Measurements from ENCODE around the gene DHCR7.

Gene DHCR7

DNA sequence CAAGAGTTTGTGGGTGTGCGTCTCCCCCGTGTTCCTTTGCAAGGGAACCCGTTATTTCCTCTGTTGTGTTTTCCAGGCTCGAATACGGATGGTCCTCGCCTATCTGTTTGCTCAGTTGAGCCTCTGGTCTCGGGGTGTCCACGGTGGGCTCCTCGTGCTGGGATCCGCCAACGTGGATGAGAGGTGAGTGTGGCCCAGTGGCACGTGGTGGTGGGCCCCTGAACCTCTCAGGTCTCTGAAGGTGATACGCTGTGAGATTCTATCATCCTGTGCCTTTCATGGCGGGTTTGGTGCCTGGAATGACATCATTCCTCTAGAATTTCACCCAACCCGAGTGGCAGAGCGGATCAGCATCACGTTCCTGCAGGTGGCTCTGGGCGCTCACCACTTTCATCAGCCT lies 37.3 kb upstream of the DHCR7 start:
- no peak overlapping the region for H3K56ac ChIP-seq (ENCODE audit: low read length)
- peaks cover 9% of the 10 kb centered on the region for H3K36me3 ChIP-seq (ENCODE audit: control insufficient read depth, insufficient read depth, low read length)
- no peak overlapping the region for H3K4ac ChIP-seq (ENCODE audit: low read depth, low read length)
- no peak overlapping the region for H2BK5ac ChIP-seq (ENCODE audit: low read length)
- no peak overlapping the region for H2BK120ac ChIP-seq (ENCODE audit: low read depth, low read length)
- H4K8ac ChIP-seq (ENCODE audit: low read depth, low read length), result no peak overlapping the region
- no peak overlapping the region for H3K27ac ChIP-seq (ENCODE audit: low read depth, low read length)
- H3K79me1 ChIP-seq (ENCODE audit: low read length), result no peaks in the 10 kb centered on the region
- no peak overlapping the region for H3K4me3 ChIP-seq (ENCODE audit: low read length)
- DNase-seq, result no peak
- no peak overlapping the region for H3K4me2 ChIP-seq (ENCODE audit: low read length)
- H3K18ac ChIP-seq (ENCODE audit: low read length), result no peak overlapping the region
- H2AK5ac ChIP-seq (ENCODE audit: low read length), result no peak overlapping the region
- H3K23ac ChIP-seq (ENCODE audit: low read length), result no peak overlapping the region
- H2BK15ac ChIP-seq (replicated peaks; ENCODE audit: low read depth), result no peak overlapping the region
- H3K4me1 ChIP-seq (ENCODE audit: control insufficient read depth, low read depth, low read length), result peaks cover 4% of the 10 kb centered on the region
- no peaks in the 10 kb centered on the region for H3K27me3 ChIP-seq (ENCODE audit: insufficient read depth, low read length, poor library complexity)
- no peak overlapping the region for H3K9ac ChIP-seq (ENCODE audit: low read length)
- H4K5ac ChIP-seq (ENCODE audit: low read length), result no peak overlapping the region
- no peaks in the 10 kb centered on the region for H3K79me2 ChIP-seq (ENCODE audit: control insufficient read depth, insufficient read depth, low read length)
- no CpG with 5 or more reads among the region's 18 CpGs for WGBS (ENCODE audit: extremely low coverage, insufficient coverage, low lambda C conversion rate)

DNA sequence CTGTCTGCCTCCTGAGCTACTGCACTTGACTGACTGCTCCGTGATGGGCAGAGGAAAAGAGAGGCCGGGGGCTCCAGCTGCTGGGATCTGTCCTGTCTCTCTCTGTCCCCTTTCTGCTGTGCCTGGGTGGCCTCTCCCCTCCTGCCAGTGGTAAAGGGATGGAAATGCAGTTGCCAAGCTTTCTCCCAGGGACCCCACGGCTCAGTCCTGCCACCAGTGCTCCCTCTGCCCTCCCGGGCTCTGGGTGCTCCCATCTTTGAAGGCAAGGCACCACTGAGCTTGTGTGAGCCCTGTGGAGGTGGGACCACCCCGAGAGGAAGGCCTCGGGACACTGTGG lies 36.8 kb upstream of the DHCR7 start:
- H3K27me3 ChIP-seq (ENCODE audit: insufficient read depth, low read length, poor library complexity), result no peaks in the 10 kb centered on the region
- H3K4me2 ChIP-seq (ENCODE audit: low read length), result no peak overlapping the region
- no CpG with 5 or more reads among the region's 6 CpGs for WGBS (ENCODE audit: extremely low coverage, insufficient coverage, low lambda C conversion rate)
- no peak overlapping the region for H3K9ac ChIP-seq (ENCODE audit: low read length)
- no peak overlapping the region for H3K23ac ChIP-seq (ENCODE audit: low read length)
- no peak overlapping the region for H4K5ac ChIP-seq (ENCODE audit: low read length)
- no peak overlapping the region for H3K4ac ChIP-seq (ENCODE audit: low read depth, low read length)
- H3K36me3 ChIP-seq (ENCODE audit: control insufficient read depth, insufficient read depth, low read length), result peaks cover 9% of the 10 kb centered on the region
- no peak overlapping the region for H3K56ac ChIP-seq (ENCODE audit: low read length)
- H3K79me1 ChIP-seq (ENCODE audit: low read length), result no peaks in the 10 kb centered on the region
- H3K79me2 ChIP-seq (ENCODE audit: control insufficient read depth, insufficient read depth, low read length), result no peaks in the 10 kb centered on the region
- H2AK5ac ChIP-seq (ENCODE audit: low read length), result no peak overlapping the region
- no peak overlapping the region for H2BK15ac ChIP-seq (replicated peaks; ENCODE audit: low read depth)
- no peak overlapping the region for H4K8ac ChIP-seq (ENCODE audit: low read depth, low read length)
- no peak overlapping the region for H2BK120ac ChIP-seq (ENCODE audit: low read depth, low read length)
- no peak overlapping the region for H3K4me3 ChIP-seq (ENCODE audit: low read length)
- H2BK5ac ChIP-seq (ENCODE audit: low read length), result no peak overlapping the region
- H3K4me1 ChIP-seq (ENCODE audit: control insufficient read depth, low read depth, low read length), result peaks cover 4% of the 10 kb centered on the region
- H3K18ac ChIP-seq (ENCODE audit: low read length), result no peak overlapping the region
- H3K27ac ChIP-seq (ENCODE audit: low read depth, low read length), result no peak overlapping the region
- DNase-seq, result no peak

DNA sequence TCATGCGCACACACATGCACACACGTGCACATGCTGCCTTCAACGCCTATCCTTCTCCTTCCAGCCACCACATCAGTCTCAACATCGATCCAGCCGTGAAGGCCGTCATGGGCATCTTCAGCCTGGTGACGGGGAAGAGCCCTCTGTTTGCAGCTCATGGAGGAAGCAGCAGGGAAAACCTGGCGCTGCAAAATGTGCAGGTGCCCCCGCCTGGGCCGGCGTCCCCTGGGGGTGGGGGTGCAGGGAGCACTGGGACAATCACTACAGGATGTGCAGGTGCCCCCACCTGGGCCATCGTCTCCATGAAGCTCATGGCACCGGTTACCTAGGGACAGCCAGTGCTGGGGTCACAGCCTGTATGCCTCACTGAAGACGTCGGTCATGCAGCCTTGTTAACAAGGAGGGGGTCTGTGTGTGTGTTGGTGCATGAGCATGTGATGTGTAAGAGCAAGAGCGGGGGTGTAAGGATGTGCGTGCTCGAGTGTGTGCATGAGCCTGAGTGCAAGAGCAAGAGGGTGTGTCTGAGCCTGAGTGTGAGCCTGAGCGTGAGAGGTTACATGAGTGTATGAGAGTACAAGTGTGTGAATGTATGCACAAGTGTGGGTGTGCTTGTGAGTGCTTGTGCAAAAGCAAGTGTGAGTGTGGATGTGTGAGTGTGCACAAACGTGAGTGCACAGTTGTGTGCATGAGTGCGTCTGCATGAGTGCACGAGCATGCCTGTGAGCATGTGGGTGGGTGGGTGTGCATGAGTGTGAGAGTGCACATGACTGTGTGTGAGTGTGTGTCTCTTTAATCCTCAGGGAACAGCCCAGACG lies 36.3 kb upstream of the DHCR7 start:
- H3K27ac ChIP-seq (ENCODE audit: low read depth, low read length), result no peak overlapping the region
- H3K4me1 ChIP-seq (ENCODE audit: control insufficient read depth, low read depth, low read length), result peaks cover 4% of the 10 kb centered on the region
- H3K9ac ChIP-seq (ENCODE audit: low read length), result no peak overlapping the region
- no peaks in the 10 kb centered on the region for H3K79me2 ChIP-seq (ENCODE audit: control insufficient read depth, insufficient read depth, low read length)
- H2AK5ac ChIP-seq (ENCODE audit: low read length), result no peak overlapping the region
- H4K8ac ChIP-seq (ENCODE audit: low read depth, low read length), result no peak overlapping the region
- H2BK5ac ChIP-seq (ENCODE audit: low read length), result no peak overlapping the region
- WGBS (ENCODE audit: extremely low coverage, insufficient coverage, low lambda C conversion rate), result no CpG with 5 or more reads among the region's 23 CpGs
- no peak overlapping the region for H4K5ac ChIP-seq (ENCODE audit: low read length)
- no peak overlapping the region for H2BK15ac ChIP-seq (replicated peaks; ENCODE audit: low read depth)
- H3K27me3 ChIP-seq (ENCODE audit: insufficient read depth, low read length, poor library complexity), result no peaks in the 10 kb centered on the region
- no peak overlapping the region for H3K23ac ChIP-seq (ENCODE audit: low read length)
- no peak for DNase-seq
- H3K4ac ChIP-seq (ENCODE audit: low read depth, low read length), result no peak overlapping the region
- H3K56ac ChIP-seq (ENCODE audit: low read length), result no peak overlapping the region
- H3K18ac ChIP-seq (ENCODE audit: low read length), result no peak overlapping the region
- no peaks in the 10 kb centered on the region for H3K79me1 ChIP-seq (ENCODE audit: low read length)
- H3K36me3 ChIP-seq (ENCODE audit: control insufficient read depth, insufficient read depth, low read length), result peaks cover 9% of the 10 kb centered on the region
- no peak overlapping the region for H3K4me2 ChIP-seq (ENCODE audit: low read length)
- H3K4me3 ChIP-seq (ENCODE audit: low read length), result no peak overlapping the region
- no peak overlapping the region for H2BK120ac ChIP-seq (ENCODE audit: low read depth, low read length)

DNA sequence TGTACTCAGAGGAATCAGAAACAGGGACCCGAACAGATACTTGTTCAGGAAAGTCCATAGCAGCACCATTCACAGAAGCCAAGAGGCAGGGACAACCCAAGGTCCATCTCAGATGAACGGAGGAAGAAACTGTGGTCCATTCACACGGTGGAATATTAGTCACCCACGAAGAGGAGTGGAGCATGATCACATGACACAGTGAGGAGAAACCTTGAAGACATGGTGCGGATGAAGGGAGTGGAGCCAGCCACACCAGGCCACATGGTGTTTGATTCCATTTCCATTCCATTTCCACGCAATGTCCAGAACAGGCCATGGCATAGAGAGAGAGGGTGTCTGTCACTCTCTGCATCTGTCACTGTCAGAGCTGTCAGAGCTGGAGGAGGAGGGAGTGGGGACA lies 35.5 kb upstream of the DHCR7 start:
- H3K23ac ChIP-seq (ENCODE audit: low read length), result no peak overlapping the region
- no peaks in the 10 kb centered on the region for H3K79me2 ChIP-seq (ENCODE audit: control insufficient read depth, insufficient read depth, low read length)
- H3K36me3 ChIP-seq (ENCODE audit: control insufficient read depth, insufficient read depth, low read length), result peaks cover 12% of the 10 kb centered on the region
- H4K8ac ChIP-seq (ENCODE audit: low read depth, low read length), result no peak overlapping the region
- no peak overlapping the region for H2BK15ac ChIP-seq (replicated peaks; ENCODE audit: low read depth)
- peaks cover 3% of the 10 kb centered on the region for H3K4me1 ChIP-seq (ENCODE audit: control insufficient read depth, low read depth, low read length)
- H2AK5ac ChIP-seq (ENCODE audit: low read length), result no peak overlapping the region
- no peak overlapping the region for H3K4me3 ChIP-seq (ENCODE audit: low read length)
- H3K4ac ChIP-seq (ENCODE audit: low read depth, low read length), result no peak overlapping the region
- no peak overlapping the region for H3K56ac ChIP-seq (ENCODE audit: low read length)
- DNase-seq, result no peak
- no peak overlapping the region for H3K4me2 ChIP-seq (ENCODE audit: low read length)
- no peak overlapping the region for H2BK120ac ChIP-seq (ENCODE audit: low read depth, low read length)
- H2BK5ac ChIP-seq (ENCODE audit: low read length), result no peak overlapping the region
- WGBS (ENCODE audit: extremely low coverage, insufficient coverage, low lambda C conversion rate), result no CpG with 5 or more reads among the region's 6 CpGs
- no peaks in the 10 kb centered on the region for H3K79me1 ChIP-seq (ENCODE audit: low read length)
- H4K5ac ChIP-seq (ENCODE audit: low read length), result no peak overlapping the region
- no peaks in the 10 kb centered on the region for H3K27me3 ChIP-seq (ENCODE audit: insufficient read depth, low read length, poor library complexity)
- no peak overlapping the region for H3K27ac ChIP-seq (ENCODE audit: low read depth, low read length)
- no peak overlapping the region for H3K9ac ChIP-seq (ENCODE audit: low read length)
- no peak overlapping the region for H3K18ac ChIP-seq (ENCODE audit: low read length)

DNA sequence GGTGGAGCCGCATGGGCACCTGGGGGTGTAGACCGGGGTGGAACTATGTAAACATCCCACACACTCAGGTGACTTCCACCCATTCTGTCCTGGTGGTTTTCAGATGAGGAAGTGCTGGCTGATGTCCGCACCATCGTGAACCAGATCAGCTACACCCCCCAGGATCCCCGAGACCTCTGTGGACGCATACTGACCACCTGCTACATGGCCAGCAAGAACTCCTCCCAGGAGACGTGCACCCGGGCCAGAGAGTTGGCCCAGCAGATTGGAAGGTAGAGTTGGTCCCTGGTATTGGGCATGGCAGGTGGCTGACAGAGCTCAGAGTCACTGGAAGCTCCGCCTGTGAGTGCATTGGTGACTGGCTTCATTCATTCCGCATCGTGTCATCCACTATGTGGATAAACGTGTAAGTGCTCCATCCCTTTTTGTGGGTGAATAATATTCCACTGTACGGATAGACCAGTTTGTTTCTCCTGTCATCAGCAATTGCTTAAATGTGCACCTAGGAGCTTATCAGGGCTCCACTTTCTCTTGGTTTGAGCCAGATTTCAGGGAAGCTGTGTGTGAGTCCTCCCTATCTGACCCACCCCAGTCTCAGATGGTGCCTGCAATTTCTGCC lies 34.7 kb upstream of the DHCR7 start:
- Histone ChIP-seq H3K9ac (ENCODE audit: low read length) (no peak overlapping the region), H3K23ac (ENCODE audit: low read length) (no peak overlapping the region), H4K5ac (ENCODE audit: low read length) (no peak overlapping the region), H3K27ac (ENCODE audit: low read depth, low read length) (no peak overlapping the region), H3K18ac (ENCODE audit: low read length) (no peak overlapping the region), H3K27me3 (ENCODE audit: insufficient read depth, low read length, poor library complexity) (no peaks in the 10 kb centered on the region), H2BK5ac (ENCODE audit: low read length) (no peak overlapping the region), H2AK5ac (ENCODE audit: low read length) (no peak overlapping the region), H2BK120ac (ENCODE audit: low read depth, low read length) (no peak overlapping the region), H3K4me1 (ENCODE audit: control insufficient read depth, low read depth, low read length) (peaks cover 1% of the 10 kb centered on the region), H3K4me3 (ENCODE audit: low read length) (no peak overlapping the region), H4K8ac (ENCODE audit: low read depth, low read length) (no peak overlapping the region), H3K79me2 (ENCODE audit: control insufficient read depth, insufficient read depth, low read length) (no peaks in the 10 kb centered on the region), H3K56ac (ENCODE audit: low read length) (no peak overlapping the region), H3K4ac (ENCODE audit: low read depth, low read length) (no peak overlapping the region), H3K4me2 (ENCODE audit: low read length) (no peak overlapping the region), H3K36me3 (ENCODE audit: control insufficient read depth, insufficient read depth, low read length) (peaks cover 12% of the 10 kb centered on the region), H3K79me1 (ENCODE audit: low read length) (no peaks in the 10 kb centered on the region), H2BK15ac (replicated peaks; ENCODE audit: low read depth) (no peak overlapping the region)
- no peak for DNase-seq
- WGBS (ENCODE audit: extremely low coverage, insufficient coverage, low lambda C conversion rate), result no CpG with 5 or more reads among the region's 13 CpGs
